ES-I3 (cell line): ENCODE results near the gene MAGI2.
"Not testable (repeated sequence)": the region's sequence is repeated elsewhere in the genome, so short reads cannot be mapped to it uniquely, and the experiment has no call there.

ENCODE experiments used
- H3K36me3 ChIP-seq: 2 replicates; pipeline ENCODE4 v1.6.1; 2013; ENCODE audit warnings: mild to moderate bottlenecking, low read length, control low read depth, moderate library complexity; ENCODE audit not compliant: insufficient read depth
- H3K4me1 ChIP-seq: 2 replicates; pipeline ENCODE4 v1.6.1; 2013; ENCODE audit warnings: mild to moderate bottlenecking, control low read depth, low read length; ENCODE audit not compliant: insufficient read depth
- H3K9ac ChIP-seq: 2 replicates; pipeline ENCODE4 v1.6.1; 2013; ENCODE audit warnings: low read depth, mild to moderate bottlenecking, low read length, moderate library complexity
- H3K9me3 ChIP-seq: 2 replicates; pipeline ENCODE4 v1.6.1; 2013; ENCODE audit warnings: mild to moderate bottlenecking, low read length, moderate library complexity; ENCODE audit not compliant: control insufficient read depth, insufficient read depth

Gene MAGI2

DNA sequence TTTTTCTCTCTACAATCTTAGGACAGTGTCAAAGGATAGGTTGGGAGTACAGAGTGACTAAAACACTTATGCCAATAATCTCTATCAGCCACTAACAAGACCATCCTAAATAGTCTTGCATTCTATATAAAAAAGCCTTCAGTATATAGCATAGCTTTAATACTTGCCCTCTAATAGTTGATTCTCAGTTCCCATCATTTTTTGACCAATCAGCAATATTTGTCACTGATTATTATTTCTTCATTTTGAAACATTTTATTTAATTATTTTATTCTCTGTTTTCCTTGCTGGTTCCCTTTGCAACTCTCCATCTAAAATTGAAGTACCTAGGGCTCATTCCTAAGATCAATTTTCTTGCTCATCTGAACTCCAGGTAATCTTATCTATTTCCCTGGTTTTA lies 470.0 kb downstream of the MAGI2 start:
- Histone ChIP-seq H3K9me3 (no peaks in the 10 kb centered on the region), H3K9ac (no peak overlapping the region), H3K36me3 (no peaks in the 10 kb centered on the region), H3K4me1 (no peaks in the 10 kb centered on the region)

GRCh38 chr7:78970440-78970916 lies 483.0 kb downstream of the MAGI2 start:
- H3K9ac ChIP-seq, result no peak overlapping the region
- no peaks in the 10 kb centered on the region for H3K36me3 ChIP-seq
- no peaks in the 10 kb centered on the region for H3K4me1 ChIP-seq
- H3K9me3 ChIP-seq, result no peaks in the 10 kb centered on the region

GRCh38 chr7:78968951-78969350 lies 484.5 kb downstream of the MAGI2 start:
- H3K4me1 ChIP-seq, result no peaks in the 10 kb centered on the region
- no peak overlapping the region for H3K9ac ChIP-seq
- no peaks in the 10 kb centered on the region for H3K36me3 ChIP-seq
- no peaks in the 10 kb centered on the region for H3K9me3 ChIP-seq

DNA sequence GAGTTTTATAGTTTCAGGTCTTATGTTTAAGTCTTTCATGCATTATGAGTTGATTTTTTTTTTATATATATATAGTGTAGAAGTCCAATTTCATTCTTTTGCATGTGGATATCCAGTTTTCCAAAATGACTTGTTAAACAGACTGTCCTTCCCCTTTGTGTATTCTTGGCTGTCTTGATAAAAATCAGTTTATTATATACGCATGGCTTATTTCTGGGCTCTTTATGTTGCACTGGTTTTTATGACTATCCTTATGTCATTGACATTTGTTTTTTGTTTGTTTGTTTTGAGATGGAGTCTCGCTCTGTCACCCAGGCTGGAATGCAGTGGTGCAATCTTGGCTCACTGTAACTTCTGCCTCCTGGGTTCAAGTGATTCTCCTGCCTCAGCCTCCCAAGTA lies 485.9 kb downstream of the MAGI2 start:
- not testable (repeated sequence) for H3K9me3 ChIP-seq, H3K36me3 ChIP-seq, H3K4me1 ChIP-seq, H3K9ac ChIP-seq

GRCh38 chr7:78967046-78967445 lies 486.4 kb downstream of the MAGI2 start:
- H3K36me3 ChIP-seq, result no peaks in the 10 kb centered on the region
- no peaks in the 10 kb centered on the region for H3K9me3 ChIP-seq
- H3K9ac ChIP-seq, result no peak overlapping the region
- H3K4me1 ChIP-seq, result no peaks in the 10 kb centered on the region

- H3K9ac ChIP-seq, result no peak overlapping the region
- no peaks in the 10 kb centered on the region for H3K9me3 ChIP-seq
- H3K4me1 ChIP-seq, result no peaks in the 10 kb centered on the region
- H3K36me3 ChIP-seq, result no peaks in the 10 kb centered on the region
Measured at GRCh38 chr7:78959477-78959876, 494.0 kb downstream of the MAGI2 start.

DNA sequence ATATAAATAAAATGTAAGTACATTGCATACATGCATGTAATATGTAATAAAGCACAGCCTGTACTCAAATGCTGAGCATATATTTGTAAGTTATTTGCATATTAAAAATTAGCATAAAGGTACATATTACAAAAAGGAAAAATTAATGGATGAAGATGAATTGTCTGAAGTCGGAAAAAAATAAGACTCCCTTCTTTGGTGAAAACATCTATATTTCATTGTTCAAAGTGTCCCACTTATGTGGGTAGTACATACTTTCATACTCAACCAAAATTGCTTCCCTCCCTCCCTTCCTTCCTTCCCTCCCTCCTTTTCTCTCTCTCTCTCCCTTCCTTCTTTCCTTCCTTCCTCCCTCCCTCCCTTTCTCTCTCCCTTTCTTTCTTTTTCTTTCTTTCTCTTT lies 498.1 kb downstream of the MAGI2 start:
- no peaks in the 10 kb centered on the region for H3K9me3 ChIP-seq
- H3K36me3 ChIP-seq, result no peaks in the 10 kb centered on the region
- H3K9ac ChIP-seq, result no peak overlapping the region
- H3K4me1 ChIP-seq, result no peaks in the 10 kb centered on the region

GRCh38 chr7:78953726-78954363 lies 499.6 kb downstream of the MAGI2 start:
- no peak overlapping the region for H3K9ac ChIP-seq
- H3K9me3 ChIP-seq, result no peaks in the 10 kb centered on the region
- no peaks in the 10 kb centered on the region for H3K36me3 ChIP-seq
- no peaks in the 10 kb centered on the region for H3K4me1 ChIP-seq

DNA sequence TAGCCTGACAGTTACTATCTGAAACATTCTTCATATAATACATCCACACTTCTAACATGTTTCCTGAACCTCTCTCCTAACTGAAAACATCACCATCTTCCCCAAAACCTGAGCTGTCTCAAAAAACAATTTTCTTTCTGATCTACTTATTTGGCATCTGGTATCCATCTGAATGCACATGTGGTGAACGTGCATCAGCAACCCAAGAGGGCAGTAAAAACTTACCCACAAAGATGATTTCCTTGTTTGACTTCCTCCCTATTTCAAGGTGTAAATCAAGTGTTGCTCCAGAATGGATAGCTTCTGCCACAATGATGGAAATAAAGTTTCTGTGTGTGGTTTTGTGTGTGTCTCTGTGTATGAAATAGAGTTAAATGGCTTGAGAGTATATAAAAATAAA lies 500.4 kb downstream of the MAGI2 start:
- Histone ChIP-seq H3K9me3 (no peaks in the 10 kb centered on the region), H3K9ac (no peak overlapping the region), H3K4me1 (no peaks in the 10 kb centered on the region), H3K36me3 (no peaks in the 10 kb centered on the region)

DNA sequence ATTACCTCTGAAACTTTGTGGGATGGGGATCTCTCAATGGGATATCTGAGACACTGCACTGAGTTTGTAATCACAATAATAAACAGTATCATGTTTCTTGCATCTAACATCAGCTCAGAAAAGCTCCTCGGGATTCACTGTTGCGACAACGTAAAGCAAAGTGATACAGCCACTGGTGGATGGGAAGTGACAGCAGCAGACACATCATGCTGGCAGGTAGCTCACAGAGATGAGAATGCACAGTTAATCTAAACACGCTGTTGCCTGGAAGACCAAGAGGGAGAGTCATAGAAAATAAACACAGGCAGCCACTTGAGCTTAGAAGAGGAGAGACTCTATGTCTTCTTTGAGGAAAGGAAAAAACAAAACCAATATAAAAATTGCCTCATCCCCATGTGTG lies 513.8 kb downstream of the MAGI2 start:
- H3K36me3 ChIP-seq, result no peaks in the 10 kb centered on the region
- no peak overlapping the region for H3K9ac ChIP-seq
- no peaks in the 10 kb centered on the region for H3K9me3 ChIP-seq

GRCh38 chr7:78924581-78924980 lies 528.9 kb downstream of the MAGI2 start:
- H3K9me3 ChIP-seq, result no peaks in the 10 kb centered on the region
- H3K4me1 ChIP-seq, result no peaks in the 10 kb centered on the region
- no peak overlapping the region for H3K9ac ChIP-seq
- H3K36me3 ChIP-seq, result no peaks in the 10 kb centered on the region

More for the DNA sequence above, 513.8 kb downstream of the MAGI2 start:
- no peaks in the 10 kb centered on the region for H3K4me1 ChIP-seq

- H3K9ac ChIP-seq, result no peak overlapping the region
- no peaks in the 10 kb centered on the region for H3K9me3 ChIP-seq
- H3K36me3 ChIP-seq, result no peaks in the 10 kb centered on the region
- H3K4me1 ChIP-seq, result no peaks in the 10 kb centered on the region
Measured at GRCh38 chr7:78912781-78913180, 540.7 kb downstream of the MAGI2 start.

DNA sequence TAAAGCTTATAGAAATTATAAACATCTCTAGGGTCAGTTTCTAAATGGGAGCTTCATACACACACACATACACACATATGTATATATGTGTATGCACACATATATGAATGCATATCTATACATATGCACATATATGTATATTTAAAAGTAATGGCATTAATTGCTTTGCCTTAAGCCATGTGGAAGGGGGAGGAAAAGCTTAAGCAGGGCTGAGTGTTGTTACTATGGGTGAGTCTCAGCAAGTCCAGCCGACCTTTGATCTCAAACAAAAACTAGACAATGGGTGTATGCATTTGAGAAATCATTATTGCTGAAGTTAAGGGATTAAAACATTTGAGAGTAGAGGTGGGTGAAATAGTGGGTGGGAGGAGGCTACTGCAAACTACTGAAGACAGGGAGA lies 546.7 kb downstream of the MAGI2 start:
- Histone ChIP-seq H3K36me3 (no peaks in the 10 kb centered on the region), H3K9me3 (no peaks in the 10 kb centered on the region), H3K4me1 (no peaks in the 10 kb centered on the region), H3K9ac (no peak overlapping the region)

GRCh38 chr7:78905436-78905835 lies 548.0 kb downstream of the MAGI2 start:
- no peaks in the 10 kb centered on the region for H3K36me3 ChIP-seq
- no peaks in the 10 kb centered on the region for H3K4me1 ChIP-seq
- H3K9me3 ChIP-seq, result no peaks in the 10 kb centered on the region
- H3K9ac ChIP-seq, result no peak overlapping the region

GRCh38 chr7:78904983-78905382 lies 548.5 kb downstream of the MAGI2 start:
- Histone ChIP-seq H3K9me3 (no peaks in the 10 kb centered on the region), H3K36me3 (no peaks in the 10 kb centered on the region), H3K9ac (no peak overlapping the region), H3K4me1 (no peaks in the 10 kb centered on the region)

GRCh38 chr7:78901566-78901965 lies 551.9 kb downstream of the MAGI2 start:
- Histone ChIP-seq H3K9me3 (no peaks in the 10 kb centered on the region), H3K36me3 (no peaks in the 10 kb centered on the region), H3K9ac (no peak overlapping the region), H3K4me1 (no peaks in the 10 kb centered on the region)
